K562 (cell line): ENCODE results near the gene IGFBPL1. TPM values are rescaled to one million over a fixed set of nuclear protein-coding genes. Genes with fewer than 3 reads are reported as not detected.

Source experiments
- ATAC-seq: fragments of 200-7000 bp; cut with Tn5 transposase; 3 replicates; pipeline ENCODE4 v1.9.1; 2020; ENCODE audit warnings: moderate library complexity
- BruUV-seq: library from RNA; stranded (reverse); fragments of 400-500 nt; replicated peaks from 2 replicates; lab custom pipeline; 2021; lab: Mats Ljungman, UMichigan
- CTCF ChIA-PET: fragments of 300-600 bp; formaldehyde crosslinking; extraction: SDS; loops from one replicate; lab custom pipeline; 2021; ENCODE audit warnings: low intra/inter-chr PET ratio; lab: Yijun Ruan, JAX
- POLR2A ChIA-PET: fragments of 300-600, 350-650 bp; sonication (Branson Sonifier 250); formaldehyde crosslinking; extraction: SDS; loops from one replicate; lab custom pipeline; 2021; ENCODE audit warnings: antibody characterized with exemption, inconsistent platforms; lab: Yijun Ruan, JAX
- DNase-seq, 4 experiments: peaks; one replicate each; pipeline versions ENCODE4 v3.0.0 to v3.0.0-alpha.2; 2011 to 2018; ENCODE audit warnings: low spot score in 3 of 4, mixed read lengths in 3 of 4; ENCODE audit errors: extremely low read depth in 1 of 4
- FAIRE-seq: peaks from 2 replicates; lab custom pipeline; 2011; peaks lifted over from hg19 to GRCh38; lab: Jason Lieb, UNC
- H2AFZ ChIP-seq: 2 replicates; pipeline ENCODE4 v1.6.0; 2011; ENCODE audit warnings: low read depth, low read length, control low read depth, inconsistent platforms
- H3K27ac ChIP-seq: fragments of 200-600 bp; 3 replicates; pipeline ENCODE4 v1.8.0; 2011; ENCODE audit warnings: low read depth, mild to moderate bottlenecking, control low read depth, inconsistent platforms, low read length, moderate library complexity, mixed read lengths; ENCODE audit errors: extremely low read depth
- H3K27me3 ChIP-seq, 2 experiments: fragments of 300-600 bp in 1 of 2; 2 replicates in 1 of 2; 3 replicates in 1 of 2; pipeline versions ENCODE4 v1.6.0 to v1.8.0; 2011; ENCODE audit warnings: inconsistent platforms in 2 of 2, low read length in 2 of 2, mild to moderate bottlenecking in 1 of 2, mixed read lengths in 1 of 2, moderate library complexity in 1 of 2; ENCODE audit not compliant: control insufficient read depth in 2 of 2, insufficient read depth in 2 of 2
- H3K36me3 ChIP-seq: fragments of 300-600 bp; 3 replicates; pipeline ENCODE4 v1.8.0; 2011; ENCODE audit warnings: mild to moderate bottlenecking, low read length, inconsistent platforms; ENCODE audit not compliant: control insufficient read depth, insufficient read depth
- H3K4me1 ChIP-seq, 2 experiments: fragments of 200-600 bp in 1 of 2; replicated peaks in 1 of 2; 2 replicates in 1 of 2; 3 replicates in 1 of 2; pipeline versions ENCODE4 v1.5.1 to v1.8.0; 2011; ENCODE audit warnings: inconsistent platforms in 2 of 2, low read length in 2 of 2, mild to moderate bottlenecking in 1 of 2, mixed read lengths in 1 of 2, moderate library complexity in 1 of 2; ENCODE audit not compliant: control insufficient read depth in 2 of 2, insufficient read depth in 2 of 2
- H3K4me2 ChIP-seq: 2 replicates; pipeline ENCODE4 v1.6.1; 2011; ENCODE audit warnings: low read length, control low read depth, inconsistent platforms, mixed read lengths; ENCODE audit not compliant: insufficient read depth
- H3K4me3 ChIP-seq: fragments of 200-600 bp; sonication (generic), shearing (Covaris generic); 2 replicates; pipeline ENCODE4 v1.5.1; 2016; ENCODE audit warnings: control low read depth, inconsistent platforms
- H3K79me2 ChIP-seq: fragments of 200-600 bp; 3 replicates; pipeline ENCODE4 v1.8.0; 2011; ENCODE audit warnings: low read length, inconsistent platforms; ENCODE audit not compliant: control insufficient read depth, insufficient read depth
- H3K9ac ChIP-seq, 2 experiments: 2 replicates each; pipeline versions ENCODE4 v1.6.0 to v1.6.1; 2011; ENCODE audit warnings: low read depth in 2 of 2, low read length in 2 of 2, control low read depth in 1 of 2, inconsistent platforms in 1 of 2, mild to moderate bottlenecking in 1 of 2, mixed read lengths in 1 of 2; ENCODE audit not compliant: insufficient read depth in 1 of 2
- H3K9me1 ChIP-seq: one replicate; pipeline ENCODE4 v1.6.0; 2011; ENCODE audit warnings: inconsistent platforms, mild to moderate bottlenecking, low read length, moderate library complexity; ENCODE audit not compliant: control insufficient read depth, insufficient read depth
- H3K9me3 ChIP-seq: replicated peaks from 2 replicates; pipeline ENCODE4 v1.5.1; 2011; ENCODE audit warnings: low read depth, low read length, inconsistent platforms; ENCODE audit not compliant: control insufficient read depth, insufficient read depth
- H4K20me1 ChIP-seq: replicated peaks from 2 replicates; pipeline ENCODE4 v1.6.1; 2011; ENCODE audit warnings: low read length, inconsistent platforms, mixed read lengths; ENCODE audit not compliant: control insufficient read depth, insufficient read depth
- BDP1 ChIP-seq: IDR thresholded peaks from 3 replicates; pipeline ENCODE4 v1.6.1; 2011; ENCODE audit not compliant: insufficient read length, insufficient read depth
- EHMT2 ChIP-seq: fragments of 450-650 bp; IDR thresholded peaks from 2 replicates; pipeline ENCODE4 v1.6.1; 2018; ENCODE audit warnings: antibody characterized with exemption
- HNRNPH1 ChIP-seq: fragments of 200-400 bp; formaldehyde crosslinking; optimal IDR thresholded peaks from 2 replicates; pipeline ENCODE3; 2017; ENCODE audit warnings: low read depth, mild to moderate bottlenecking, low read length, moderate library complexity
- HOXB6 ChIP-seq: fragments of 250-450 bp; sonication (Bioruptor Pico); IDR thresholded peaks from 2 replicates; pipeline ENCODE4 v1.5.1; 2022; ENCODE audit warnings: mild to moderate bottlenecking, borderline replicate concordance
- NFE2L1 ChIP-seq: fragments of 450-650 bp; IDR thresholded peaks from 2 replicates; pipeline ENCODE4 v1.6.1; 2016; ENCODE audit warnings: missing genetic modification characterization, low read depth, mild to moderate bottlenecking, missing compliant biosample characterization, moderate library complexity, borderline replicate concordance
- POLR2AphosphoS2 ChIP-seq: IDR thresholded peaks from 2 replicates; pipeline ENCODE4 v1.6.1; 2012; ENCODE audit warnings: low read length, improper control_type of control experiment
- RBBP5 ChIP-seq: fragments of 200-600 bp; sonication (generic); IDR thresholded peaks from 2 replicates; pipeline ENCODE4 v1.6.1; 2012; ENCODE audit warnings: borderline replicate concordance, mild to moderate bottlenecking, low read length, control low read depth, inconsistent platforms; ENCODE audit not compliant: insufficient read depth, poor library complexity, severe bottlenecking
- SRF ChIP-seq, 2 experiments: fragments of 250-450, 450-650 bp in 1 of 2; sonication (Bioruptor Pico) in 1 of 2; sonication (generic) in 1 of 2; formaldehyde crosslinking; IDR thresholded peaks; 2 replicates each; pipeline versions ENCODE4 v1.5.0 to v1.5.1; 2020 to 2022; ENCODE audit warnings: mild to moderate bottlenecking in 1 of 2, missing genetic modification reagents in 1 of 2
- XRCC4 ChIP-seq: IDR thresholded peaks from one replicate; pipeline ENCODE4 v1.6.1; 2011; ENCODE audit not compliant: insufficient read depth, insufficient read length; ENCODE audit errors: extremely low read depth
- ZBTB1 ChIP-seq: sonication (generic); formaldehyde crosslinking; IDR thresholded peaks from 2 replicates; pipeline ENCODE4 v1.8.1; 2023; ENCODE audit warnings: missing genetic modification reagents, low read depth, mild to moderate bottlenecking, borderline replicate concordance
- ZFP1 ChIP-seq: fragments of 450-650 bp; formaldehyde crosslinking; IDR thresholded peaks from 2 replicates; pipeline ENCODE4 v1.4.0; 2020; ENCODE audit warnings: mild to moderate bottlenecking, mixed read lengths
- ZFP30 ChIP-seq: fragments of 250-450 bp; sonication (Bioruptor Pico); IDR thresholded peaks from 2 replicates; pipeline ENCODE4 v1.8.0; 2022; ENCODE audit warnings: moderate library complexity, mild to moderate bottlenecking, inconsistent platforms, borderline replicate concordance
- ZNF384 ChIP-seq: IDR thresholded peaks from 2 replicates; pipeline ENCODE4 v1.6.1; 2012; ENCODE audit warnings: low read depth, low read length, improper control_type of control experiment
- WGBS: fragments of 100-300 bp; shearing (Covaris generic); methylation state at CpG from one replicate; pipeline ENCODE4 v1.1.6; 2016; ENCODE audit warnings: low coverage, mixed read lengths; ENCODE audit not compliant: insufficient coverage; ENCODE audit errors: missing lambda C conversion rate; 5-methylcytosine and 5-hydroxymethylcytosine counted together
- in situ Hi-C: fragments of 300-500 bp; cut with MboI; formaldehyde crosslinking; loops from 4 replicates; pipeline ENCODE4 v1.15.0; 2018; ENCODE audit warnings: inconsistent platforms, mixed read lengths
- intact Hi-C: fragments of 100-400 bp; cut with micrococcal nuclease; formaldehyde crosslinking; loops from 2 replicates; pipeline ENCODE4 v1.14.2; 2022
- polyA plus RNA-seq, 8 experiments: library from polyadenylated mRNA; depleted of rRNA in 4 of 8; stranded (reverse) in 5 of 8; unstranded in 3 of 8; fragments of >200 nt; fragmentation: Nextera tagmentation in 2 of 8; fragmentation: Illumina TruSeq in 1 of 8; extraction: Ambion mirVana in 2 of 8; extraction: Trizol in 1 of 8; gene quantifications; 2 replicates each; pipeline versions ENCODE4 v1.2.1 to v1.2.3, GENCODE V29; 2011 to 2014; ENCODE audit warnings: inconsistent platforms in 1 of 8, missing spikeins in 1 of 8
- total RNA-seq, 7 experiments: library from RNA; depleted of rRNA in 6 of 7; stranded (reverse); fragments of >200 nt in 6 of 7; fragmentation: Illumina TruSeq in 2 of 7; extraction: Trizol in 2 of 7; gene quantifications; 2 replicates each; pipeline versions ENCODE4 v1.2.1 to v1.2.3, GENCODE V29; 2011 to 2021; ENCODE audit warnings: low replicate concordance in 1 of 7
- TF ChIP-seq, protein P1 (sequence below), 2 experiments: fragments of 450-650 bp in 1 of 2; sonication (generic) in 1 of 2; formaldehyde crosslinking in 1 of 2; IDR thresholded peaks in 1 of 2; conservative IDR thresholded peaks in 1 of 2; 2 replicates each; pipeline versions ENCODE4 v1.6.1 to v1.8.1; 2016 to 2023; ENCODE audit warnings: mild to moderate bottlenecking in 2 of 2, moderate library complexity in 2 of 2, inconsistent platforms in 1 of 2, missing genetic modification reagents in 1 of 2

The IGFBPL1 gene
- total and polyA plus RNA-seq, 9 of the 15 experiments (the other 6 are each of a cell fraction or from before 2014, with no cell fraction given), result not detected

DNA sequence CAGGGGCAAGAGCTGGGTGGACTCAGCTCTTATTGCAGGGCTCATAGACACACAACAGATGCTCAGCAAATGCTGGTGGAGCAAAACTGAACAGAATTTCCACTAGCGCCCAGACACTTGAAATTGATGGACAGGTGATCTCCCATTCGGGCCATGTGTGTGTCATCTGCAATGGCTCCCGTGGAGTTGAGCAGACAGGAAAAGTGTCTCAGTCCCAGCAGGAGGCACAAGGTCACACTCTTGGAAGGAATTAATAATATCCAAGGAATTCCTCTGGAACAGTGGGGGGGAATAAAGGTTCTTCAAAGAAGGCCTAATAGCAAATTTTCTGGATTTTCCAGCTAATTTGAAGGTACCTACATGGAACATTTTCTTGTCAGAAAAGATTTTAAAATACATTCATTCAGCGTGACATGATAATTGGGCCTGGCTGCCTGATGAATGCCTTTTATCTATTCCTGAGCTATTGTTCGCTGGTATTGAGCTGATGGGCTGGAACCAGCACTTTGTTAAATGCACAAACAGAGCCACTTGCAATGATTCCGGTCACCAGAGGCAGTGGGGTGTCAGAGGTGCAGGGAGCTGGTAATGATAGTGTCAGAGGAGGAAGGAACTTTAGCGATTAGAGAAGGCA is 63.3 kb downstream of the IGFBPL1 start (continued):
- no peak for TF ChIP-seq HOXB6
- TF ChIP-seq POLR2AphosphoS2, result no peak

DNA sequence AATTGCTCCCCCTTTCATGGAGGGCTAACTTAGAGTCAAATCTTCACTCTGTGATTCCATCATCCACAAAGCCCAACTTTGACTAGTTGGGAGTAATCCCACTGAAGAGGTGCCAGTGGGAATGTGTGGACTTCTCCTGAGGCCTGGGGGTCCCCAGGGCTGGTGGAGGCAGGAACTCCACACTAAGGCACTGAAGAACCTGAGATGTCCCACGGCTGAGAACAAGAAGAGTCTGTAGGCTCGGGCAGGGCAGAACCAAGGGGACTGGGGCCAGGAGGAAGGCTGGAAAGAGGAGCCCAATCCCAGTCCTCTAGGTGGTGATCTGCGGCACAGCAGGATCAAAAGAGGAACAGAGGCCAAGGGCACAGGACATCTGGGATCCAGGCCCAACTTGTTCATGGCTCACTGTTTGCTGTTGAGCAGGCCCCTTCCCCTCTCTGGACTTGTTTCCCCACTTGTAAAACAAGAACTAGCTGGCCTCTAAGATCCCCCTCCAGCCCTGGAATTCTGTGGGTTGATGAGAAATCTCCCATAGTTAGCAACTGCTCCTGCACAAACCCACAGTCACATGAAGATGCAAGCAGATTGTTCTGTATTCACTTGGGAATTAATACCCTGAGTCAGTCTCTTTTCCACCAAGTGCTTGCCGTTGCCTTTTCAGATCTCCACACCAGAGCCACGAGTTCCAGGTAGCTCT is 64.4 kb downstream of the IGFBPL1 start:
- no peak overlapping the region for H3K4me2 ChIP-seq
- intact Hi-C loops, result loop anchor here (5.0 to 10.0 kb wide), 3 partner anchors 205 to 878 kb away; no protein-coding TSS in a partner anchor

More for the DNA sequence above, 64.4 kb downstream of the IGFBPL1 start:
- DNase-seq, result no peak
- 4% methylated on average over 5 of the region's 5 CpGs for WGBS
- H4K20me1 ChIP-seq, result peaks cover 9% of the 10 kb centered on the region; the same call in 1 of the 2 replicates
- no peak for ATAC-seq
- H3K27me3 ChIP-seq, result peaks cover 16 to 30% of the 10 kb centered on the region in 2 experiments
- CTCF ChIA-PET, result interaction anchor here (2.8 kb wide), 1 partner anchor 446 kb away, joined by 10 read pairs; no protein-coding TSS in a partner anchor
- H3K27ac ChIP-seq, result no peak overlapping the region
- no peaks in the 10 kb centered on the region for H3K36me3 ChIP-seq
- H3K4me1 ChIP-seq, result peaks cover 0 to 4% of the 10 kb centered on the region in 2 experiments; a peak in 2 of 5 replicates
- no peak overlapping the region for H2AFZ ChIP-seq
- no peak overlapping the region for H3K9ac ChIP-seq
- in situ Hi-C loops, result loop anchor here (5.0 to 25.0 kb wide), 3 partner anchors 453 to 873 kb away; partner anchors contain the start of gene POLR1E
- H3K79me2 ChIP-seq, result no peaks in the 10 kb centered on the region
- no TSS peak for BruUV-seq
- no peaks in the 10 kb centered on the region for H3K9me3 ChIP-seq
- no peak for FAIRE-seq
- POLR2A ChIA-PET, result interaction anchor here (0.5 to 0.7 kb wide), 4 partner anchors 27 to 322 kb away, joined by 3 to 4 read pairs (median 3); no protein-coding TSS in a partner anchor
- TF ChIP-seq, protein P1, sequence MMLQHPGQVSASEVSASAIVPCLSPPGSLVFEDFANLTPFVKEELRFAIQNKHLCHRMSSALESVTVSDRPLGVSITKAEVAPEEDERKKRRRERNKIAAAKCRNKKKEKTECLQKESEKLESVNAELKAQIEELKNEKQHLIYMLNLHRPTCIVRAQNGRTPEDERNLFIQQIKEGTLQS (IDR thresholded peaks at IDR 0.05), result no peak
- TF ChIP-seq, protein P1 (CRISPR knock-in tag; conservative IDR thresholded peaks at IDR 0.05), result no peak
- TF ChIP-seq SRF (CRISPR knock-in tag; IDR thresholded peaks at IDR 0.05) (no peak), ZFP1 (CRISPR knock-in tag) (no peak), HNRNPH1 (no peak), NFE2L1 (tag) (no peak), ZFP30 (CRISPR knock-in tag) (no peak), ZBTB1 (CRISPR knock-in tag) (no peak), BDP1 (no peak), XRCC4 (no peak), EHMT2 (no peak), ZNF384 (no peak), RBBP5 (no peak)
- no peaks in the 10 kb centered on the region for H3K9me1 ChIP-seq
- no peak overlapping the region for H3K4me3 ChIP-seq
